GM12891 (cell line): Measurements from ENCODE around the gene EEF1AKMT3.

Experiments used
- PAX5 ChIP-seq: IDR thresholded peaks from 2 replicates; pipeline ENCODE4 v1.6.1; 2011; ENCODE audit warnings: low read length, moderate library complexity, mild to moderate bottlenecking; ENCODE audit not compliant: insufficient read depth, severe bottlenecking
- POLR2A ChIP-seq: IDR thresholded peaks from 2 replicates; pipeline ENCODE4 v1.6.1; 2011; ENCODE audit warnings: low read depth, low read length, control low read depth
- POLR2AphosphoS5 ChIP-seq: IDR thresholded peaks from 2 replicates; pipeline ENCODE4 v1.6.1; 2011; ENCODE audit warnings: low read depth, low read length, control low read depth
- SPI1 ChIP-seq: IDR thresholded peaks from 2 replicates; pipeline ENCODE4 v1.6.1; 2011; ENCODE audit warnings: low read depth, low read length, control low read depth
- TAF1 ChIP-seq: IDR thresholded peaks from 2 replicates; pipeline ENCODE4 v1.6.1; 2011; ENCODE audit warnings: low read depth, low read length, control low read depth

DNA sequence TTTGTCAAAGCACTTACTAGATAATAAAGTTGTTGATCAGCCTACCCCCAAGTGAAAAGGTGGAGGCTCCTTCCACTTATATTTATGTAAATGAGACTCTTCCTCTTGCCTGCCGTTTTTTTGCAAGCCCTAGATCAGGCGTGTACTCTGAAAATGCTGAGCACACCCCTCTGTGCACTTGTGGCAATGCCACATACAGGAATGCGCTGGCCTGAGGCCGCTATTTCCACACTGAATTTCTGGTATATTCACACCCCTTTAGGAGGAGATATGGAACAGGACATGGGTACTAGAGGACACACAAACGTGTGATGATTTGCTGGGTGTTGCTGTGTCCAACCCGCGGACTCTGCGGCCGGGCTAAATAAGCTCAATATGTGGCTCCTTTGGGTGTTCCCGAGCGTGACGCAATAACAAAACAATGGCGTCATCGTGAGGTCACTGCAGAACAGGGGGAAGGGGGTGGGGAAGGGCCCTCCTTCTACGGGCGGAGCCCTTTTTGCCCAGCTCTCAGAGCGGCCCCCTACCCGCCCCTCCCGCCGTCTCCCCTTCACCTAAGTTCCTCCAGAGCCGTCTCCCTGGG, 28.1 kb upstream of the EEF1AKMT3 start:
- TF ChIP-seq POLR2A, result 0 out of 2 replicates have a peak, but pooled peaks have one; percentile 4
- no peak; the same call in 1 of the 2 replicates for TF ChIP-seq POLR2AphosphoS5
- no peak for TF ChIP-seq TAF1
- TF ChIP-seq SPI1, result 0 out of 2 replicates have a peak, but pooled peaks have one; percentile 3
- TF ChIP-seq PAX5, result no peak
